GM21381 (cell line): ENCODE data around the gene PGP.

ENCODE experiments used
- ATAC-seq: cut with Tn5 transposase; IDR thresholded peaks from one replicate; pipeline ENCODE4 v1.9.1; 2021; ENCODE audit warnings: mild to moderate bottlenecking, moderate library complexity; ENCODE audit not compliant: unreplicated experiment

Gene PGP

DNA sequence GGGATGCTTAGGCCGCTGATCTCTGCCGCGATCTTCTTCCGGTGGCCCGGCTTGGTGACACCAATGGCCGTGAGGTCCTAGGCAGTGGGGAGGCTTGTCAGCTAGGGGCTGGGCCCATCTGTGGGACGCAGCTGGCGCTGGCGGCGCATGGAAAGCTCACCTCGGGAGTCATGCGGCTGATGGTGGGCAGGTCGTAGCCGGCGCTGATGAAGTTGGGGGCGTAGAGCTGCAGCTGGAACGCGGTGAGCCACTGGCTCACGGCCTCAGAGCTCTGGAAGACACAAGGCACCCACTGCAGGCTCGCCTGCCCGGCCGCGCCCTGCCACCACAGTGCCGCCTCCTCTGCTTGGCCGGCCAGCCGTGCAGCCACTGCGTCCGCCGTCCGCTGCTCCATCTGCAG is 31.0 kb downstream of the PGP start:
- ATAC-seq = no peak

DNA sequence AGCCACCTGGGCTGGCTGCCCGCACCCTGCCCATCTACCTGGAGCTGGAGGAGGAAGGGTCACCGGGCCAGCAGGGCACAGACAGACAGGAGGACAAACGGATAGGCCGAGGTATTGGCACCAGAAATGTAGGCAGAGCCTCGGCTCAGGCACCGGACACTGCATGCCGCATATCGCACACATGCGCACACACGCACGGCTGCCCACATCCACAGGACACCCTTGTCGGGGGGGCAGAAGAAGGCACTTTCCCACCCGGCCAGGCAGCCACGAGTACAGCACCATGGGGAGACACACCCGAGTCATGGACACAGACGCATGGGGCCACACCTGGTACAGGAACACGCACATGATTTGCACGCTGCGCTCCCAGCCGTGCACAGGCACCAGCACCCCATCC is 32.7 kb downstream of the PGP start:
- no peak for ATAC-seq

DNA sequence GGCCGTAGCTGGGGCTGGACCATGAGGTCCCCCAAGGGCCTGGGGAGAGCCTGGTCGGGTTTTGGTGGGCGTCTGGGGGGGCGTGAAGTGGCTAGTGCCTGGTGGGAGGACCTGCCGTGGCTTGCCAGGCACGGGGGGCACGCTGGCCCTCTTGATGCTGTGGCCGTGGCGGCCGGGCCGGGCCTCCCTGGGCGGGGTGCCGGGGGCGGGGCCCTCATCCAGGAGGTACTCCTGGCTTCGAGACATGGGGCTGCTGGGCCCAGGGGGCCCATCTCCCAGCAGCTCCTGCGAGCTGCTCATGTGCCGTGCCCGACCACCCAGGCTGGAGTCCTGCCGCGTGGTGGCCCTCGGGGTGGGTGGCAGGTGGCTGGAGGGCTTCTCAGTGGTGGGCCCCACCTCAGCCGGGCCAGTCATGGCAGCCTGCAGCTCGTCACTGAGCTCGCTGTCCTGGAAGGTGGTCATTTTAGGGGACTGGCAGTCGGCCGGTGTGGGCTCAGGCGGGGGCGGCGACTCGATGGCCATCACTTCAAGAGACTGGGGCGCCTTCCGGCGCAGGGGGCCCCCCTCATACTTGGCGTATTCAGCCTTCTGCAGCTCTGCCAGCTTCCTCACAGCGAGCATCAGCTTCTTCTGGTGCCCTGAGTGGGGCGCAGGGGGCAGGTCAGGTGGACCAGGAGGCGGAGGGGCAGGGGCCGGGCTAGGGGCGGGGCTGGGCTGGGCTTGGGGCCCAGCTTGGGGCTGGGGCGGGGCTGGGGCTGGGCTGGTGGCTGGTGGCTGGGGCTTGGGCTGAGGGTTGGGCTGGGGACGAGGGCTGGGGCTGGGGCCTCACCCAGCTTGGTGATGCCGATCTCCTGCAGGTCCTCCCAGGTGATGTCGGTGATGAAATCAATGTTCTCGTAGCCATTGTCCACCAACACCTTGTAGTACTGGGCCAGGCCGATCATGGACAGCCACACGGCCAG is 33.4 kb downstream of the PGP start:
- ATAC-seq = no peak

DNA sequence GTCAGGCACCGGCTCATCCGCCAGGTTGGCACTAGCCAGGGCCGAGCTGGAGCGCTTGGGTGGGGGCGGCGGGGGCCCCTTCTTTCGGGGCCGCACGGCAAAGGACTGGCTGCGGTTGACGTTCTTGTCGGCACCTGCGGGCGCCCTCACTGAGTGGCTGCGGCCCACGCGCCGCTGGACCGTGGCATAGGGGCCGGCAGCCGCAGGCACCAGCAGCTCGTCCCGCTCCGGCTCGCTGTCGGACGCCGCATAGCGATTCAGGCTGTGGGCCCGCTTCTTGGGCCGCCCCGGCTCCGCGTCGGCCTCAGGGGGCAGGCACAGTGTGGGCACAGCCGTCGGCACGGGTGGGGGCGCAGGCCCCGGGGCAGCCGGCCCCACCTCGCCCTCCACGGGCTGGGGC is 34.2 kb downstream of the PGP start:
- ATAC-seq = no peak

- no peak for ATAC-seq
These were observed 35.1 kb downstream of the PGP start for GRCh38 chr16:2179576-2179975.

GRCh38 chr16:2179107-2179501 is 35.5 kb downstream of the PGP start:
- no peak for ATAC-seq

- no peak for ATAC-seq
These were observed 36.1 kb downstream of the PGP start for GRCh38 chr16:2178321-2179106.

DNA sequence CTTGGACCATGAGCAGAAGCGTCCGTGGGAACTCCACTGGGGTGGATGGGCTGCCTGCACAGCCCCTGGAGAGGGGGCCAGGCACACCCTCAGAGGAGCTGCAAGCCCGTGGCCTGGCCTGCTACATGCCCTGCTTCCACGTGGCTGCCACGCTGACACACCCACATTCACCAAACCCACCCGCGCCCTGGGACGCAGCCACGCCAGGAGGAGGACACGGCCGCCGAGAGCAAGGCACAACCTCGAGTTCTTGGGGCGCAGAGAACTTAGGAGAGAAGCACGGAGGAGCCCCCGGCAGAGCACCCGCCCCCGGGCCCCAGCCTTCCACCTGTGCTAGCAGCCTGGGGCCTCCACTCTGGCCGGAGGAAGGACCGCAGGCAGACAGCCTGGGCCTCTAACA is 37.1 kb downstream of the PGP start:
- ATAC-seq = no peak

- no peak for ATAC-seq
These were observed 37.5 kb downstream of the PGP start for GRCh38 chr16:2177101-2177500.

GRCh38 chr16:2176047-2176446 is 38.6 kb downstream of the PGP start:
- ATAC-seq = no peak

DNA sequence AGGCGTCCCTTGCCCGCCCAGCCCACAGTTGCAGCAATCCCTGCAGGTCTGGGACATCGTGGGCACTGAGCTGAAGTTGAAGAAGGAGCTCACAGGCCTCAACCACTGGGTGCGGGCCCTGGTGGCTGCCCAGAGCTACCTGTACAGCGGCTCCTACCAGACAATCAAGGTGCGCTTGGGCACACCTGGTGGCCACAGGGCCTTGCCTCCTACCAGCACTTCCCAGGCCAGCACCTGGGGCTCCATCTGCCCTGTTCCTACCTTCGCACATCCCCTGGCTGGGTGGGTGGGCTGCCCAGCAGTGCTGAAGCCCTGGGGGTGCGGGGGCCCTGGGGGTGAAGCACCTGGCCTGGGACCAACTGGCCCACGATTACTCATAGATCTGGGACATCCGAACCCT is 39.2 kb downstream of the PGP start:
- ATAC-seq = no peak

- ATAC-seq = no peak
These were observed 40.1 kb downstream of the PGP start for GRCh38 chr16:2174396-2175131.

DNA sequence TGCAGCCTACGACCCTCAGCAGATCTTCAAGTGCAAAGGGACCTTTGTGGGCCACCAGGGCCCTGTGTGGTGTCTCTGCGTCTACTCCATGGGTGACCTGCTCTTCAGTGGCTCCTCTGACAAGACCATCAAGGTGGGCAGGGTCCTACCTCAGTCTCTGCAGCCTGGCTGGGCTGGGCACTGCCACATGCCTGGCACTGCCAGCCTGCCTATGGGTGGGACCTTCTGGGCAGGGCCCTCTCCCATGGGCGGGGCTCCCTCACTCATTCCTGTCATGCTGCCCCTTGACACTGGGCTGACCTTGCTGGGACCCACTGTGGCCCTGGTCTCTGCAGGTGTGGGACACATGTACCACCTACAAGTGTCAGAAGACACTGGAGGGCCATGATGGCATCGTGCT is 40.7 kb downstream of the PGP start:
- no peak for ATAC-seq

DNA sequence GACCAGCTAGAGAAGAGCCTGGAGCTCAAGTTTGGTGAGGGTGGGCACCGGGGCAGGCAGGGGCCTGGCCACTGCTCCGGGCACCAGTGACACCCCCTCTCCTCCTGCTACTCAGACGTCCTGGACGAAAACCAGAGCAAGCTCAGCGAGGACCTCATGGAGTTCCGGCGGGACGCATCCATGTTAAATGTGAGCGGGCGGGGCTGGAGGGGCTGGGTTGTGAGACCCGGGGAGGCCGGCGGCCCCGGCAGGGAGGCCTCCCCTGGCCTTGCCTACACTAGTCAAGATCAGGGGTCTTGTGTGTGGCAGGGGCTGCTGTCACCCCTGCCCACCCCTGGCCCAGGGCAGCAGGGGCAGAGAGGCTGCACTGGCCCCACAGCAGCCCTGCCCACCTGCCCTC is 41.3 kb downstream of the PGP start:
- ATAC-seq = no peak

DNA sequence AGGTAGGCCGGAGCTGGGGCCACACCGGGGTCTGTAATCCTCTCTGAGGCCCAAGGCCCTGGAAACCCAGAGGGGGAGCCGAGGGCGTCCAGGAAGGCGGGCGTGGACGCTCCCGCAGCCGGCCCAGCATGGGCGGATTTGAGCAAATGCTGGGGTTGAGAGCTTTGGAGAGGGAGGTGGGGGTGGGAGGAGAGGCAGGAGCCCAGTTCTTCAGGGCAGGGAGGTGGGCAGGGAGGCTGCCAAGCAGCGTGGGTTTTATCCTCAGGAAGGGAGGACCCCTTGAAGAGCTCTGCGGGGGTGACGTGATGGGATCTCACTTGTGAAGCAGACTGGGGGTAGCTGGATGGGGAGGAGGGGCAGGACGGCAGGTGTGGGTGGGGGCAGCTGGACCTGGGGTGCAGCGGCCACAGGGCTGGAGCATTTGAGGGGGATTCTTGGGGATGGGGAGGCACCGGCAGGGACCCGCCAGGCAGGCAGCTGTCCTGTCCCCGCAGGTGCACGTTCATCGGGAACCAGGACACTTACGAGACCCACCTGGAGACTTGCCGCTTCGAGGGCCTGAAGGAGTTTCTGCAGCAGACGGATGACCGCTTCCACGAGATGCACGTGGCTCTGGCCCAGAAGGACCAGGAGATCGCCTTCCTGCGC is 41.8 kb downstream of the PGP start:
- ATAC-seq = no peak

DNA sequence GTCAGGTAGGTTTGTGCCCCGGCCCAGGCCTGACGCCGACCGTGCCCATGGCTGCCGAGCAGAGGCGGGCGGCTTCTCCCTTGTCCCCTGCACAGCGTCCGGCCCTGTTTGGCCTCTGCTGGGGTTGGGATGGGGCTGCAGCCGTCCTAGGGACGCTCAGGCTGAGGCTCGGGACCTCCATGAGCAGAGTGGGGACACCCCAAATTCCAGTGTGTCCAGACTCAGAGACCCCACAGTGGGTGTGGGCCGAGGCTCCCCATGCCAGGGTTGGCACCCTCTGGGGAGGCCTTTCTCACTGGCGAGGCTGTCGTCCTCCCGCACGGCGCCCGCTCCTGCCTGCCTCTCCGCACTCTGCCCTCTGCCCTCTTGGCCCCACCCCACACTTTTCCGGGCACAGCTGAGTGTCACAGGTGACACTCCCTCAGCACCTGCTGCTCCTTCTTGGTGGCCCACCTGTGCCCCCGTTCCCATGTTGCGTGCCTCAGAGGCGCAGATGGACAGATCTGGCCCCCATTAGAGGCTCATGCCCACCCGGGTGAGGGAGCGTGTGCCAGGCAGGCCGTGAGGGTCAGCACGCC is 43.0 kb downstream of the PGP start:
- ATAC-seq = no peak

DNA sequence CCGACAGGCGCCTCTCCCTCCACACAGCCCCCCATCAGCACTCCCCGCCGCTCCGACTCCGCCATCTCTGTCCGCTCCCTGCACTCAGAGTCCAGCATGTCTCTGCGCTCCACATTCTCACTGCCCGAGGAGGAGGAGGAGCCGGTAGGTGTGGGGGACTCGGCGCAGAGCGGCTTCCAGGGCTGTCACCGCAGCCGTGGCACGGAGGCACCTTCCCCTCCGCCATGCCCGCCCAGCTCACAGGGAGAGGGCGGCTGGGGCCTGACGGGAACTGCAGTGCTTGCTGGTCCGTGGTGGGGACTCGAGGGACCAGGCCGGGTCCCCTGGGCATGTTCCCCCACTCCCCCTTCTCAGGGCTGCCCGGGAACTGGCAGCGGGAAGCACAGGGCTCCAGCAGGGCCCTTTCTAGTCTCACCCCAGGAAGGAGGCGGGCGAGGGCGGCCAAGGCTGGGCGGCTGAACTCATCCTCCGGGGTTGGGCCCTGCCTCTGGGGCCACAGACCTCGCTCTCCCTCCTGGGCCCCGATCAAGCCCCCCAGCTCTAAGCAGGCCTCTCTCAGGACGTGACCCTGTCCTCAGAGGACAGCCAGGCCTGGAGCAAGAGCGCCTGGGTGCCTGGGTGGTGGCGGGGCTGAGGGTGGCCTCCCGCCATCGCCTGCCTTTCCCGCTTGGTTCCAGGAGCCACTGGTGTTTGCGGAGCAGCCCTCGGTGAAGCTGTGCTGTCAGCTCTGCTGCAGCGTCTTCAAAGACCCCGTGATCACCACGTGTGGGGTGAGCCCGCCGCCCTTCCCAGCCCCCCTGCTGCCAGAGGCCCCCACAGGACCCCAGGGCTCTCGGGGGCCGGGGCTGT is 43.8 kb downstream of the PGP start:
- no peak for ATAC-seq

DNA sequence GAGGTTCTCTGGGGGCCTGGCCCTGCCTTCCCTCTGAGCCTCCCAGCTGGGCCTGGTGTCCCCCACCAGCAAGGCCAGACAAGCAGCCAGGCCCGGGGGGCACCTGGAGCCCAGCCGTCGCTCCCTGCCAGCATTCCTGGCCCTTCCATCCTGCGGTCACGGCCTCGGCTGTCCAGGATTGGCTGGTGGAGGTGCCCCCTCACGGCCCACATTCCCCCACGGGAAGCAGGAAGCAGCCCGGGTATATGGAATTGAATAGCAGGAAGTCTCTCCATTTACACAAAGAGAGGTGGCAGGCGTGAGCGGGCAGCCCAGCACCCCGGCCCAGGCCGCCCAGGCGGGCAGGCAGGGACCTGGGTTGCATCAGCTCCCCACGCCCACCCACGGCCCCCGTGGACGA is 44.6 kb downstream of the PGP start:
- ATAC-seq = no peak

DNA sequence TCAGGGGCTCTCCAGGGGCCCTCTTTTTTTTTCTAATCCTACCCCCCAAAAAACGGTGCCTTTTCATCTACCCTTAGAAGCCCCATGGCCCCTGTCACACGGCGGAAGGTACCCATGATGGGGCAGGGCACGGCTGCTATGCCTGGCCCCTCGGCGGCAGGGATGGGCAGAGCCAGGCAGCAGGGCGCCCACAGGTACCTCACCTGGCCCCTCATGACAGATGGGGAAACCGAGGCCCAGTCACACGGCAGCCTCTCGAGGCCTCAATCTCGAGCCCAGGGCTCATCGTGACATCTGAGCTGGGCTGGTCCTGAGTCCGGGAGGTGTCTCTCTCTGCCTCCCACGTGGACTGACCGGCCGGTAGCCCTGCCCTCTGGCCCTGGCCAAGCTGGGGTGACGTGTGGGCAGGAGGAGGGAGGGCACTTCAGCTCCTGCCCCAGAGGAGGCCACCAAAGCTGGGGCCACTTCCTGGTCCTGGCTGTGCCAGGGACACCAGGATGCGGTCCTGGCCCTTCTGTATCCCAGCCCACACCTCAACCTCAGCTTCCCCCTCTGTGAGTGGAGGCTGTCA is 47.5 kb downstream of the PGP start:
- ATAC-seq = no peak
